Ovary (tissue), 9 donors: ENCODE data around the gene HSD3B2. TPM values are rescaled to one million over a fixed set of nuclear protein-coding genes. Genes with fewer than 3 reads are reported as not detected.

Source experiments
- DNase-seq, 5 donors: peaks; one replicate each; pipeline ENCODE4 v3.0.0-alpha.2; 2019 to 2020
- H3K27ac ChIP-seq, 2 donors: fragments of 200-600 bp; one replicate each; pipeline versions ENCODE4 v1.5.1 to v1.8.0; 2019 to 2022
- H3K27me3 ChIP-seq: fragments of 200-600 bp; one replicate; pipeline ENCODE4 v1.8.0; 2022
- H3K36me3 ChIP-seq: fragments of 200-600 bp; sonication (generic); one replicate; pipeline ENCODE4 v1.5.1; 2019
- H3K4me1 ChIP-seq: one replicate; pipeline ENCODE4 v1.8.1; 2013; ENCODE audit warnings: mild to moderate bottlenecking, moderate library complexity; ENCODE audit not compliant: insufficient read depth
- H3K4me3 ChIP-seq: fragments of 200-600 bp; sonication (generic); one replicate; pipeline ENCODE4 v1.5.1; 2017
- H3K9me3 ChIP-seq, 2 donors: fragments of 200-600 bp in 1 of 2; sonication (generic) in 1 of 2; one replicate each; pipeline versions ENCODE4 v1.5.1 to v1.8.1; 2013 to 2019; ENCODE audit warnings: mild to moderate bottlenecking in 1 of 2, moderate library complexity in 1 of 2
- CTCF ChIP-seq, 3 donors: fragments of 450-650 bp in 2 of 3; fragments of 200-600 bp in 1 of 3; IDR thresholded peaks; one replicate each; pipeline versions ENCODE4 v1.5.1 to v1.8.0; 2016 to 2022; ENCODE audit warnings: antibody characterized with exemption in 3 of 3, mild to moderate bottlenecking in 1 of 3
- EP300 ChIP-seq: sonication (generic); formaldehyde crosslinking; IDR thresholded peaks from one replicate; pipeline ENCODE4 v1.6.1; 2017; ENCODE audit warnings: antibody characterized with exemption
- POLR2A ChIP-seq: fragments of 450-650 bp; IDR thresholded peaks from one replicate; pipeline ENCODE4 v1.6.1; 2017; ENCODE audit warnings: antibody characterized with exemption, mild to moderate bottlenecking, moderate library complexity
- WGBS, 3 donors: extraction: QIAGEN DNeasy Blood & Tissue Kit in 1 of 3; methylation state at CpG; one replicate each; pipeline versions ENCODE4 v1.1.5 to v1.1.7; 2013 to 2017; 5-methylcytosine and 5-hydroxymethylcytosine counted together
- intact Hi-C, 4 donors: fragments of 100-400 bp; cut with DNase I; formaldehyde crosslinking; loops; one replicate each; pipeline versions ENCODE4 v1.11.0 to v1.15.1; 2022 to 2023
- polyA plus RNA-seq, 2 donors: library from polyadenylated mRNA; stranded (reverse); fragments of 200-250 nt in 1 of 2; fragments of 350-450 nt in 1 of 2; fragmentation: Illumina TruSeq in 1 of 2; extraction: RNeasy Lipid Tissue Mini Kit (QIAGEN cat#74804) in 1 of 2; gene quantifications; one replicate each; pipeline ENCODE4 v1.2.3, GENCODE V29; 2013 to 2014
- total RNA-seq, 7 donors: library from RNA; depleted of rRNA in 2 of 7; stranded (reverse); fragments of >200 nt in 2 of 7; fragmentation: NEBNext Ultra II Directional in 3 of 7; extraction: Animal tissue kit (Norgen Biotek cat#: 25700) in 3 of 7; gene quantifications; one replicate each; pipeline versions ENCODE4 v1.1.0 to v1.2.4, GENCODE V29; 2016 to 2023
- donor health status: DM: no; HTN: no; CAD: no; lungs with moderate emphysema.
- donor health status: DM: no; HTN: no; CAD: no.
- donor health status: Bipolar disorder and iron deficiency.
- donor health status: DM: yes; HTN: yes; CAD: no.
- donor health status: DM: no; HTN: no; CAD: no.
- donor health status: DM: yes; HTN: yes; CAD: no.

Gene HSD3B2
- total and polyA plus RNA-seq, 9 donors, result 0.23 to 1,514 (median 1.0) TPM; not detected in 2

GRCh38 chr1:119462964-119463363, 48.0 kb downstream of the HSD3B2 start:
- no peak for TF ChIP-seq POLR2A
- TF ChIP-seq EP300, result no peak
- no peak for TF ChIP-seq CTCF (IDR thresholded peaks at IDR 0.05)
- H3K36me3 ChIP-seq, result no peaks in the 10 kb centered on the region
- WGBS, 3 donors, result 85 to 99% (median 95%) methylated on average over 2 of the region's 2 CpGs
- DNase-seq, result no peak
- intact Hi-C loops, result no loop called here
- H3K27ac ChIP-seq, result no peak overlapping the region
- H3K27me3 ChIP-seq, result no peaks in the 10 kb centered on the region
- no peak overlapping the region for H3K4me3 ChIP-seq
- no peaks in the 10 kb centered on the region for H3K4me1 ChIP-seq
- H3K9me3 ChIP-seq, result no peaks in the 10 kb centered on the region

GRCh38 chr1:119463569-119463968, 48.6 kb downstream of the HSD3B2 start:
- Histone ChIP-seq H3K4me1 (no peaks in the 10 kb centered on the region), H3K9me3 (no peaks in the 10 kb centered on the region), H3K27ac (no peak overlapping the region), H3K4me3 (no peak overlapping the region), H3K36me3 (no peaks in the 10 kb centered on the region), H3K27me3 (no peaks in the 10 kb centered on the region)
- intact Hi-C loops, result no loop called here
- TF ChIP-seq CTCF (IDR thresholded peaks at IDR 0.05) (no peak), POLR2A (no peak), EP300 (no peak)
- no peak for DNase-seq
- 86 to 90% (median 87%) methylated on average over 2 of the region's 2 CpGs for WGBS, 3 donors

GRCh38 chr1:119466445-119466844, 51.5 kb downstream of the HSD3B2 start:
- Histone ChIP-seq H3K4me1 (no peaks in the 10 kb centered on the region), H3K4me3 (no peak overlapping the region), H3K27me3 (no peaks in the 10 kb centered on the region), H3K36me3 (no peaks in the 10 kb centered on the region), H3K9me3 (no peaks in the 10 kb centered on the region), H3K27ac (no peak overlapping the region)
- TF ChIP-seq EP300 (no peak), POLR2A (no peak), CTCF (IDR thresholded peaks at IDR 0.05) (no peak)
- WGBS, 3 donors, result 65 to 78% (median 72%) methylated on average over 2 of the region's 2 CpGs
- no peak for DNase-seq
- intact Hi-C loops, result no loop called here

GRCh38 chr1:119467219-119467618, 52.3 kb downstream of the HSD3B2 start:
- Histone ChIP-seq H3K4me1 (no peaks in the 10 kb centered on the region), H3K36me3 (no peaks in the 10 kb centered on the region), H3K27me3 (no peaks in the 10 kb centered on the region), H3K27ac (no peak overlapping the region), H3K9me3 (no peaks in the 10 kb centered on the region), H3K4me3 (no peak overlapping the region)
- WGBS, 3 donors, result 96% methylated on average over 1 of the region's 1 CpG
- DNase-seq, result no peak
- TF ChIP-seq EP300 (no peak), CTCF (IDR thresholded peaks at IDR 0.05) (no peak), POLR2A (no peak)
- intact Hi-C loops, result no loop called here
